DMS 273 treated with DMSO at 0.1 percent for 48 hours (cell line): ENCODE measurements around the gene SRC.
"Not testable (repeated sequence)": the region's sequence is repeated elsewhere in the genome, so short reads cannot be mapped to it uniquely, and the experiment has no call there.

ENCODE experiments used
- DNase-seq: peaks from one replicate; lab custom pipeline; 2025; lab: John Stamatoyannopoulos, UW

The SRC gene

GRCh38 chr20:37363221-37364012, 17.5 kb downstream of the SRC start:
- DNase-seq = no peak

- no peak for DNase-seq
These were observed 18.3 kb downstream of the SRC start for GRCh38 chr20:37364013-37364926.

- no peak for DNase-seq
These were observed 19.0 kb downstream of the SRC start for GRCh38 chr20:37364927-37365272.

- no peak for DNase-seq
These were observed 20.1 kb downstream of the SRC start for GRCh38 chr20:37365760-37366638.

- DNase-seq = no peak
These were observed 20.8 kb downstream of the SRC start for GRCh38 chr20:37366743-37367142.

- no peak for DNase-seq
These were observed 23.9 kb downstream of the SRC start for GRCh38 chr20:37369846-37370245.

GRCh38 chr20:37371845-37372244, 25.9 kb downstream of the SRC start:
- not testable (repeated sequence) for DNase-seq

GRCh38 chr20:37372441-37372840, 26.5 kb downstream of the SRC start:
- DNase-seq = no peak

GRCh38 chr20:37373020-37373598, 27.2 kb downstream of the SRC start:
- no peak for DNase-seq

- DNase-seq = no peak
These were observed 29.3 kb downstream of the SRC start for GRCh38 chr20:37375227-37375626.

GRCh38 chr20:37376324-37376723, 30.4 kb downstream of the SRC start:
- DNase-seq = no peak

- no peak for DNase-seq
These were observed 30.9 kb downstream of the SRC start for GRCh38 chr20:37376791-37377190.

- no peak for DNase-seq
These were observed 31.6 kb downstream of the SRC start for GRCh38 chr20:37377346-37378081.

- no peak for DNase-seq
These were observed 32.5 kb downstream of the SRC start for GRCh38 chr20:37378420-37378784.

GRCh38 chr20:37378785-37379598, 33.1 kb downstream of the SRC start:
- no peak for DNase-seq

GRCh38 chr20:37379967-37380828, 34.3 kb downstream of the SRC start:
- no peak for DNase-seq

- no peak for DNase-seq
These were observed 35.1 kb downstream of the SRC start for GRCh38 chr20:37380864-37381579.

GRCh38 chr20:37381621-37382471, 35.9 kb downstream of the SRC start:
- DNase-seq = no peak
